Stimulated activated CD8-positive, alpha-beta memory T cell treated with anti-CD3 and anti-CD28 coated beads, Interleukin-4, amount 100 ng/mL, for 24 hours (primary cell): ENCODE measurements around the gene PLEKHF1.
"Not testable (repeated sequence)": the region's sequence is repeated elsewhere in the genome, so short reads cannot be mapped to it uniquely, and the experiment has no call there.

Experiments used
- DNase-seq: peaks from one replicate; pipeline ENCODE4 v3.0.0-alpha.2; 2020; ENCODE audit warnings: low read depth

PLEKHF1 gene

GRCh38 chr19:29665826-29666577, 741 bp downstream of the PLEKHF1 start:
- DNase-seq, result no peak

GRCh38 chr19:29666578-29667386, 1.5 kb downstream of the PLEKHF1 start:
- no peak for DNase-seq

- DNase-seq, result no peak
Observed at GRCh38 chr19:29667387-29667783, 2.1 kb downstream of the PLEKHF1 start.

- no peak for DNase-seq
Observed at GRCh38 chr19:29667901-29668341, 2.7 kb downstream of the PLEKHF1 start.

- no peak for DNase-seq
Observed at GRCh38 chr19:29668746-29669609, 3.7 kb downstream of the PLEKHF1 start.

GRCh38 chr19:29670255-29670654, 5.0 kb downstream of the PLEKHF1 start:
- DNase-seq, result no peak

GRCh38 chr19:29671026-29671392, 5.7 kb downstream of the PLEKHF1 start:
- not testable (repeated sequence) for DNase-seq

GRCh38 chr19:29671393-29672160, 6.3 kb downstream of the PLEKHF1 start:
- peak; percentile 78 for DNase-seq

- no peak for DNase-seq
Observed at GRCh38 chr19:29672319-29672932, 7.2 kb downstream of the PLEKHF1 start.

- DNase-seq, result peak; percentile 76
Observed at GRCh38 chr19:29672933-29673336, 7.7 kb downstream of the PLEKHF1 start.

- DNase-seq, result no peak
Observed at GRCh38 chr19:29673451-29674371, 8.4 kb downstream of the PLEKHF1 start.

- DNase-seq, result no peak
Observed at GRCh38 chr19:29674374-29675119, 9.3 kb downstream of the PLEKHF1 start.

GRCh38 chr19:29675120-29675649, 9.9 kb downstream of the PLEKHF1 start:
- DNase-seq, result no peak

GRCh38 chr19:29675650-29676186, 10.5 kb downstream of the PLEKHF1 start:
- DNase-seq, result no peak

- no peak for DNase-seq
Observed at GRCh38 chr19:29676586-29676985, 11.3 kb downstream of the PLEKHF1 start.

GRCh38 chr19:29677001-29677817, 11.9 kb downstream of the PLEKHF1 start:
- DNase-seq, result no peak

- DNase-seq, result no peak
Observed at GRCh38 chr19:29678484-29679106, 13.3 kb downstream of the PLEKHF1 start.
